Hepatocyte (in vitro differentiated cells): Measurements from ENCODE around the gene ABLIM1. TPM values are rescaled to one million over a fixed set of nuclear protein-coding genes. Genes with fewer than 3 reads are reported as not detected.

ENCODE experiments used
- DNase-seq: peaks from one replicate; pipeline ENCODE4 v3.0.0-alpha.2; 2016; ENCODE audit warnings: low spot score
- H2AFZ ChIP-seq: fragments of 200-600 bp; sonication (generic); 2 replicates; pipeline ENCODE4 v1.6.0; 2016; ENCODE audit warnings: antibody characterized with exemption, mild to moderate bottlenecking
- H3K27ac ChIP-seq: fragments of 200-600 bp; sonication (generic); 2 replicates; pipeline ENCODE4 v1.5.1; 2016; ENCODE audit warnings: mild to moderate bottlenecking
- H3K27me3 ChIP-seq: fragments of 200-600 bp; sonication (generic); 2 replicates; pipeline ENCODE4 v1.6.1; 2016
- H3K36me3 ChIP-seq: fragments of 200-600 bp; sonication (generic); replicated peaks from 2 replicates; pipeline ENCODE4 v1.5.1; 2016; ENCODE audit warnings: low read depth; ENCODE audit not compliant: insufficient read depth
- H3K4me1 ChIP-seq: fragments of 200-600 bp; sonication (generic); 2 replicates; pipeline ENCODE4 v1.5.1; 2016; ENCODE audit warnings: mild to moderate bottlenecking, moderate library complexity; ENCODE audit not compliant: insufficient read depth
- H3K4me2 ChIP-seq: fragments of 200-600 bp; sonication (generic); 2 replicates; pipeline ENCODE4 v1.6.0; 2016
- H3K4me3 ChIP-seq: fragments of 200-600 bp; sonication (generic); 2 replicates; pipeline ENCODE4 v1.5.1; 2016; ENCODE audit warnings: mild to moderate bottlenecking
- H3K79me2 ChIP-seq: fragments of 200-600 bp; sonication (generic); 2 replicates; pipeline ENCODE4 v1.6.0; 2017; ENCODE audit warnings: mild to moderate bottlenecking
- H3K9me2 ChIP-seq: fragments of 200-600 bp; sonication (generic); replicated peaks from 2 replicates; pipeline ENCODE4 v1.6.0; 2017; ENCODE audit warnings: mild to moderate bottlenecking; ENCODE audit not compliant: insufficient read depth
- H3K9me3 ChIP-seq: fragments of 200-600 bp; sonication (generic); 2 replicates; pipeline ENCODE4 v1.5.1; 2016; ENCODE audit warnings: low read depth, mild to moderate bottlenecking
- H4K20me1 ChIP-seq: fragments of 200-600 bp; sonication (generic); 2 replicates; pipeline ENCODE4 v1.6.0; 2016; ENCODE audit warnings: mild to moderate bottlenecking; ENCODE audit not compliant: insufficient read depth, poor library complexity, severe bottlenecking
- EZH2 ChIP-seq: fragments of 200-600 bp; sonication (generic); IDR thresholded peaks from 2 replicates; pipeline ENCODE4 v1.6.1; 2016; ENCODE audit warnings: antibody characterized with exemption, mild to moderate bottlenecking, borderline replicate concordance
- EZH2phosphoT487 ChIP-seq: fragments of 200-600 bp; sonication (generic); IDR thresholded peaks from one replicate; pipeline ENCODE4 v1.6.1; 2018; ENCODE audit warnings: antibody characterized with exemption, mild to moderate bottlenecking, low read depth, moderate library complexity; ENCODE audit not compliant: unreplicated experiment, severe bottlenecking
- WGBS: methylation state at CpG from one replicate; pipeline ENCODE4 v1.1.6; 2016; ENCODE audit warnings: low lambda C conversion rate; ENCODE audit errors: missing lambda C conversion rate; 5-methylcytosine and 5-hydroxymethylcytosine counted together
- polyA plus RNA-seq: library from polyadenylated mRNA; unstranded; fragments of >200 nt; fragmentation: Nextera tagmentation; extraction: Ambion mirVana; gene quantifications from 2 replicates; pipeline ENCODE4 v1.2.1, GENCODE V29; 2016
- total RNA-seq: library from RNA; depleted of rRNA; stranded (reverse); fragments of >200 nt; gene quantifications from 2 replicates; pipeline ENCODE4 v1.2.3, GENCODE V29; 2014
- TF ChIP-seq, protein P1 (sequence below): fragments of 200-600 bp; sonication (generic); IDR thresholded peaks from 2 replicates; pipeline ENCODE4 v1.5.1; 2016; ENCODE audit warnings: antibody characterized with exemption, mild to moderate bottlenecking; ENCODE audit not compliant: poor library complexity

The ABLIM1 gene
- total and polyA plus RNA-seq, 2 experiments from 2014 or later, result 20.8 to 31.6 TPM

DNA sequence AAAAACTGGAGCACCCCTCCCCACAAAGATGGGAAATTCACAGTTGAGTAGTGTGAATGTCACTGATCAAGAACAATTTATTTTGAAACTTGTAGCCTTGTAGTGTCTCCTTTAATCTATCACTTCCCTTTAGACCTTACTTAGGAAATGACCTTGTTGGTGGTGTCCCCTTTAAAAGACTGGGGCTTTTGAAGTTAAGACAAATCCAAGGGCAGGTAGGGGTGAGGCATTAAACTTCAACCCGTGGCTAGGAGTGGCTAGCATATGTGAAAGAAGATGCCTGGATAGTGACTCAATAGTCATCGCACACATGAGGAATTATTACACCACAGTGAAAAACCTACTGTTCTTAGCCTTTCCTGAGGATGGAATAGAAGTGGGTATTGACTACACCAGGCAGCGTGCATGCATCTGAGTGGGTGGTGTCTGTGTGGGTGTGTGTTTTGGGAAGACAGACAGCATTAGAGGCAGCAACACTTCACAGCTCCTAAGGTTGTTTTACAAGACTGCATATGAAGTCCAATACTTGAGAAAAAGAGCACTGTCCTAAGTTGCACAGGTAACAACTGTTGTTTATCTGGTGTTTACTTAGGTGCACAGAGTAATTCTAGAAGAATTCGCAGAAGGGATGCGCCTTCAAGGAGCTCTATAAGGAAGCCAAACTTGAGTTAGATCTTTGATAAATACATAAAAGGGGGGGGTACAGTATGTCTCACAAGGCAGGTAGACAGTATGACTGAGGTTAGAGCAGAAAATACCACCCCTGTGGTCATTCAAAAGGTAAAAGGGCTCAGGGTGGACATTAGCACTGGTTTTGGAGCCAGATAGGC, 32.9 kb downstream of the ABLIM1 start:
- DNase-seq, result no peak
- Histone ChIP-seq H3K79me2 (peaks cover 28% of the 10 kb centered on the region), H3K27me3 (no peaks in the 10 kb centered on the region), H3K9me3 (no peaks in the 10 kb centered on the region), H3K4me2 (no peak overlapping the region), H3K36me3 (no peaks in the 10 kb centered on the region), H4K20me1 (no peaks in the 10 kb centered on the region), H3K4me1 (peaks cover 22% of the 10 kb centered on the region), H3K4me3 (no peak overlapping the region), H3K27ac (peak overlapping the region; percentile 68), H2AFZ (no peak overlapping the region), H3K9me2 (no peaks in the 10 kb centered on the region)
- WGBS, result 87% methylated on average over 5 of the region's 5 CpGs
- TF ChIP-seq, protein P1, sequence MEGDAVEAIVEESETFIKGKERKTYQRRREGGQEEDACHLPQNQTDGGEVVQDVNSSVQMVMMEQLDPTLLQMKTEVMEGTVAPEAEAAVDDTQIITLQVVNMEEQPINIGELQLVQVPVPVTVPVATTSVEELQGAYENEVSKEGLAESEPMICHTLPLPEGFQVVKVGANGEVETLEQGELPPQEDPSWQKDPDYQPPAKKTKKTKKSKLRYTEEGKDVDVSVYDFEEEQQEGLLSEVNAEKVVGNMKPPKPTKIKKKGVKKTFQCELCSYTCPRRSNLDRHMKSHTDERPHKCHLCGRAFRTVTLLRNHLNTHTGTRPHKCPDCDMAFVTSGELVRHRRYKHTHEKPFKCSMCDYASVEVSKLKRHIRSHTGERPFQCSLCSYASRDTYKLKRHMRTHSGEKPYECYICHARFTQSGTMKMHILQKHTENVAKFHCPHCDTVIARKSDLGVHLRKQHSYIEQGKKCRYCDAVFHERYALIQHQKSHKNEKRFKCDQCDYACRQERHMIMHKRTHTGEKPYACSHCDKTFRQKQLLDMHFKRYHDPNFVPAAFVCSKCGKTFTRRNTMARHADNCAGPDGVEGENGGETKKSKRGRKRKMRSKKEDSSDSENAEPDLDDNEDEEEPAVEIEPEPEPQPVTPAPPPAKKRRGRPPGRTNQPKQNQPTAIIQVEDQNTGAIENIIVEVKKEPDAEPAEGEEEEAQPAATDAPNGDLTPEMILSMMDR, result no peak

DNA sequence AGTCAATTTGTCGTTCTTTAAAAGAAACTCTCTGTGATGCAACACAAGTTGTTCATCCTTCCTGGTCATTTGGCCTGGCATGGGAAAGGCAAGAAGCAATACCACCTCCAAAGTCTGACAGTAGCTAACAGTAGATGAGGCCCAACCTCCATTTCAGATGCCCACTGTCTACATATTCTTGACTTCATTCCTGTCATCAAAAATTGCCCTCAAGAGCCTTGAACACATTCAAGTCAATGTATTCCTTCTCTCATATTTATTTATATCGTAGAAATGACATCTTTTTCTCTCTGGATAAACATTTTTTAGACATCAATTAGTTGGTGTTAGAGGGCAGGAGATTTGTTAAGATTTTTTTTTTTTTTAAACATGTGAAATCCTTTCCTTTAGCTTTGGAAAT, 33.7 kb downstream of the ABLIM1 start:
- H3K79me2 ChIP-seq, result peaks cover 21% of the 10 kb centered on the region
- H3K4me2 ChIP-seq, result no peak overlapping the region
- H4K20me1 ChIP-seq, result no peaks in the 10 kb centered on the region
- no peak for DNase-seq
- H3K27me3 ChIP-seq, result no peaks in the 10 kb centered on the region
- H3K27ac ChIP-seq, result peak overlapping the region; percentile 68
- TF ChIP-seq EZH2phosphoT487, result no peak
- TF ChIP-seq, protein P1, result no peak
- no peak for TF ChIP-seq EZH2
- peaks cover 22% of the 10 kb centered on the region for H3K4me1 ChIP-seq
- no peak overlapping the region for H3K4me3 ChIP-seq
- H3K9me3 ChIP-seq, result no peaks in the 10 kb centered on the region
- no peaks in the 10 kb centered on the region for H3K36me3 ChIP-seq
- no peak overlapping the region for H2AFZ ChIP-seq
- no peaks in the 10 kb centered on the region for H3K9me2 ChIP-seq
- 94% methylated on average over 2 of the region's 2 CpGs for WGBS

DNA sequence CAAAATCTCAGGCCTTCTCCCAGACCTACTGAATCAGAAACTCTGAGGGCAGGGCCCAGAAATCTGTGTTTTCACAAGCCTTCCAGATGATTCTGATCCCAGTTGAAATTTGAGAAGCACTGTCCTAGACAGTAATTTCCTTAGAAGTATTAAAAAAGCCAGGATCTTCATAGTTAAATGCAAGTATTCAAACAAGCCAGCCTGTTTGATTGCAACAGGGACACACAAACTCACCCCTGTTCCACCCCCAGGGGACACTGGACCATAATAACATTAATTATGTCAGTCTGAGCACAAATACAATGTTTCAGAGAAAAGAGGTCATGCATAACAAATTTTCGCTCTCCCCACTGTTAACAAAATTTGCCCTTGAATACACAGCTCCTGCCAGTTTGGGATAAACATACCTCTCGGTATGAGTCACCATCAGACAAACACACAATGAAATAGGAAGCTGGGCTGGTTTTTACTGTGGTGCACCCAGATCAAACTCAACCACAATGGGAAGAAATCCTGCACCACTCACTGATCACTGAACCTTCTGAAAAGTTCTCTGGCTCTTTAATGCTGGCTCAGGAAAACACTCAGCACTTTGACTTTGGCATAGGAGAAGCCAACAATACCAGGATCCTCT, 34.3 kb downstream of the ABLIM1 start:
- WGBS, result 46% methylated on average over 2 of the region's 2 CpGs

More for the DNA sequence above, 34.3 kb downstream of the ABLIM1 start:
- H3K36me3 ChIP-seq, result no peaks in the 10 kb centered on the region
- no peaks in the 10 kb centered on the region for H3K9me3 ChIP-seq
- DNase-seq, result no peak
- H2AFZ ChIP-seq, result no peak overlapping the region
- no peaks in the 10 kb centered on the region for H4K20me1 ChIP-seq
- no peak overlapping the region for H3K4me3 ChIP-seq
- H3K27me3 ChIP-seq, result no peaks in the 10 kb centered on the region
- peak overlapping the region; percentile 68 for H3K27ac ChIP-seq
- H3K4me1 ChIP-seq, result peaks cover 22% of the 10 kb centered on the region
- TF ChIP-seq EZH2phosphoT487 (no peak), EZH2 (no peak)
- TF ChIP-seq, protein P1, result no peak
- no peaks in the 10 kb centered on the region for H3K9me2 ChIP-seq
- H3K79me2 ChIP-seq, result peaks cover 23% of the 10 kb centered on the region
- peak overlapping the region; percentile 18 for H3K4me2 ChIP-seq
